ENCODE data around the gene PHPT1.

DNA sequence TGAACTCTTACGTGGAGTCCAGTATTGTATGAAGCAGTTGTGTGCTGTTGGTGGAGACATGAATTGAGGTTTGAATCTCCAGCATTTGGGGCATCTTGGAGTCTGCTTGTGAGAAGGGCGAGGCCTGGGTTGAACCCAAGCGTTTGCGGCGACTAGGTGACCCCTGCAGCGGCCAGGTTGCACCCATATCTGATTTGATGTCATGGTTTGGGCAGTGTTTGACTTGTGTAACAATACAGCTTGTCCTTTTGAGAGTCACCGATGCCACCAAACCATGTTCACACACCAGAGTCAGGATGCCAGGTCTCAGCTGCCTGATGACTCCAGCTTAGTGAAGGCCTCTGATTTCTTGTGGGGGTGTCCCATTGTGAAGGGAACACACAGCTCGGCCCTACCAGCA lies 39.2 kb downstream of the PHPT1 start:
- TF ChIP-seq EZH2 (IDR thresholded peaks at IDR 0.05; ENCODE audit: low read depth, unreplicated experiment) (no peak), CTCF (conservative IDR thresholded peaks at IDR 0.05; ENCODE audit: low read depth in 2 of 2) (no peak), POLR2AphosphoS5 (IDR thresholded peaks at IDR 0.05; ENCODE audit: low read depth) (no peak)
- TF ChIP-seq, protein P1, sequence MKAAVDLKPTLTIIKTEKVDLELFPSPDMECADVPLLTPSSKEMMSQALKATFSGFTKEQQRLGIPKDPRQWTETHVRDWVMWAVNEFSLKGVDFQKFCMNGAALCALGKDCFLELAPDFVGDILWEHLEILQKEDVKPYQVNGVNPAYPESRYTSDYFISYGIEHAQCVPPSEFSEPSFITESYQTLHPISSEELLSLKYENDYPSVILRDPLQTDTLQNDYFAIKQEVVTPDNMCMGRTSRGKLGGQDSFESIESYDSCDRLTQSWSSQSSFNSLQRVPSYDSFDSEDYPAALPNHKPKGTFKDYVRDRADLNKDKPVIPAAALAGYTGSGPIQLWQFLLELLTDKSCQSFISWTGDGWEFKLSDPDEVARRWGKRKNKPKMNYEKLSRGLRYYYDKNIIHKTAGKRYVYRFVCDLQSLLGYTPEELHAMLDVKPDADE (IDR thresholded peaks at IDR 0.05) = no peak

All from GM23338 (cell line).